SJSA1 (cell line): ENCODE data around the gene NYNRIN. TPM values are rescaled to one million over a fixed set of nuclear protein-coding genes. Genes with fewer than 3 reads are reported as not detected.
"Not testable (repeated sequence)": the region's sequence is repeated elsewhere in the genome, so short reads cannot be mapped to it uniquely, and the experiment has no call there.

ENCODE experiments used
- DNase-seq, 2 experiments: peaks; one replicate each; pipeline ENCODE4 v3.0.0-alpha.2; 2015 to 2020; ENCODE audit warnings: low spot score in 2 of 2, low read depth in 1 of 2
- H3K27ac ChIP-seq: fragments of 250-450 bp; sonication (Bioruptor Pico); 2 replicates; pipeline ENCODE4 v1.5.1; 2020; ENCODE audit warnings: mild to moderate bottlenecking, moderate library complexity
- H3K27me3 ChIP-seq: fragments of 250-450 bp; sonication (Bioruptor Pico); replicated peaks from 2 replicates; pipeline ENCODE4 v1.5.1; 2020; ENCODE audit warnings: mild to moderate bottlenecking, moderate library complexity
- H3K36me3 ChIP-seq: fragments of 250-450 bp; sonication (Bioruptor Pico); 2 replicates; pipeline ENCODE4 v1.5.1; 2020; ENCODE audit warnings: mild to moderate bottlenecking
- H3K4me1 ChIP-seq: fragments of 250-450 bp; sonication (Bioruptor Pico); replicated peaks from 2 replicates; pipeline ENCODE4 v1.6.1; 2021; ENCODE audit warnings: mild to moderate bottlenecking
- H3K4me3 ChIP-seq: fragments of 250-450 bp; sonication (Bioruptor Pico); 2 replicates; pipeline ENCODE4 v1.5.1; 2020; ENCODE audit warnings: mild to moderate bottlenecking
- H3K9me3 ChIP-seq: fragments of 250-450 bp; sonication (Bioruptor Pico); replicated peaks from 2 replicates; pipeline ENCODE4 v1.5.1; 2020; ENCODE audit warnings: mild to moderate bottlenecking
- total RNA-seq: library from RNA; depleted of rRNA; stranded (reverse); fragments of >200 nt; shearing (Covaris generic); gene quantifications from 2 replicates; pipeline ENCODE4 v1.2.3, GENCODE V29; 2014; rRNA removed

Gene NYNRIN
- total RNA-seq, result 0.87 and 1.2 TPM in 2 replicates

GRCh38 chr14:24398653-24399446, at the start of gene NYNRIN:
Gene NYNRIN, plus strand, starts transcription at chr14:24399003. Its CDS starts 244 bp downstream, at chr14:24399247.
- Histone ChIP-seq H3K36me3 (no peaks in the 10 kb centered on the region), H3K27ac (no peak within 1 kb of the TSS), H3K27me3 (no peaks in the 10 kb centered on the region), H3K4me3 (peak within 1 kb of the TSS; percentile 37), H3K4me1 (peaks cover 12% of the 10 kb centered on the region), H3K9me3 (no peaks in the 10 kb centered on the region)
- DNase-seq, result no peak

- H3K4me1 ChIP-seq, result peaks cover 8% of the 10 kb centered on the region; the same call in 1 of the 2 replicates
- no peaks in the 10 kb centered on the region for H3K36me3 ChIP-seq
- H3K27me3 ChIP-seq, result no peaks in the 10 kb centered on the region; the same call in 1 of the 2 replicates
- DNase-seq, result no peak
- H3K27ac ChIP-seq, result no peak overlapping the region
- no peaks in the 10 kb centered on the region for H3K9me3 ChIP-seq
- no peak overlapping the region for H3K4me3 ChIP-seq
Observed at GRCh38 chr14:24349742-24350141, 49.1 kb upstream of the NYNRIN start.

- no peak overlapping the region for H3K27ac ChIP-seq
- H3K4me1 ChIP-seq, result peaks cover 8% of the 10 kb centered on the region; the same call in 1 of the 2 replicates
- no peaks in the 10 kb centered on the region for H3K36me3 ChIP-seq
- H3K9me3 ChIP-seq, result no peaks in the 10 kb centered on the region
- H3K4me3 ChIP-seq, result no peak overlapping the region
- H3K27me3 ChIP-seq, result no peaks in the 10 kb centered on the region; the same call in 1 of the 2 replicates
- no peak for DNase-seq
Observed at GRCh38 chr14:24351517-24351916, 47.3 kb upstream of the NYNRIN start.

- Histone ChIP-seq H3K27ac (no peak overlapping the region), H3K36me3 (no peaks in the 10 kb centered on the region), H3K4me3 (no peak overlapping the region), H3K27me3 (no peaks in the 10 kb centered on the region), H3K4me1 (peaks cover 8% of the 10 kb centered on the region; the same call in 1 of the 2 replicates), H3K9me3 (no peaks in the 10 kb centered on the region)
- DNase-seq, result no peak
Observed at GRCh38 chr14:24353559-24354481, 45.0 kb upstream of the NYNRIN start.

- not testable (repeated sequence) for H3K27ac ChIP-seq, H3K4me1 ChIP-seq
Observed at GRCh38 chr14:24354482-24354825, 44.3 kb upstream of the NYNRIN start.

GRCh38 chr14:24355009-24355408, 43.8 kb upstream of the NYNRIN start:
- H3K4me3 ChIP-seq, result no peak overlapping the region
- no peaks in the 10 kb centered on the region for H3K9me3 ChIP-seq
- H3K36me3 ChIP-seq, result no peaks in the 10 kb centered on the region
- no peak overlapping the region for H3K27ac ChIP-seq
- DNase-seq, result no peak
- no peaks in the 10 kb centered on the region for H3K27me3 ChIP-seq
- peaks cover 8% of the 10 kb centered on the region; the same call in 1 of the 2 replicates for H3K4me1 ChIP-seq

More at GRCh38 chr14:24354482-24354825, 44.3 kb upstream of the NYNRIN start:
- H3K36me3 ChIP-seq, H3K4me3 ChIP-seq, H3K27me3 ChIP-seq, DNase-seq, H3K9me3 ChIP-seq: not testable (repeated sequence)

- Histone ChIP-seq H3K9me3 (no peaks in the 10 kb centered on the region), H3K27me3 (no peaks in the 10 kb centered on the region), H3K36me3 (no peaks in the 10 kb centered on the region), H3K27ac (no peak overlapping the region), H3K4me1 (peaks cover 6% of the 10 kb centered on the region; the same call in 1 of the 2 replicates), H3K4me3 (no peak overlapping the region)
- DNase-seq, result no peak
Observed at GRCh38 chr14:24356208-24356607, 42.6 kb upstream of the NYNRIN start.

GRCh38 chr14:24360281-24360680, 38.5 kb upstream of the NYNRIN start:
- Histone ChIP-seq H3K4me3 (no peak overlapping the region), H3K9me3 (no peaks in the 10 kb centered on the region), H3K27me3 (no peaks in the 10 kb centered on the region), H3K27ac (no peak overlapping the region), H3K4me1 (peaks cover 4% of the 10 kb centered on the region), H3K36me3 (no peaks in the 10 kb centered on the region)
- no peak for DNase-seq

GRCh38 chr14:24361326-24361725, 37.5 kb upstream of the NYNRIN start:
- Histone ChIP-seq H3K4me1 (peaks cover 14% of the 10 kb centered on the region), H3K27ac (no peak overlapping the region), H3K36me3 (no peaks in the 10 kb centered on the region)

GRCh38 chr14:24362241-24362960, 36.4 kb upstream of the NYNRIN start:
- Histone ChIP-seq H3K9me3 (no peaks in the 10 kb centered on the region), H3K27ac (no peak overlapping the region), H3K4me3 (no peak overlapping the region), H3K4me1 (peaks cover 22% of the 10 kb centered on the region), H3K27me3 (no peaks in the 10 kb centered on the region), H3K36me3 (no peaks in the 10 kb centered on the region)
- DNase-seq, result no peak

More at GRCh38 chr14:24361326-24361725, 37.5 kb upstream of the NYNRIN start:
- H3K9me3 ChIP-seq, result no peaks in the 10 kb centered on the region
- DNase-seq, result no peak
- no peak overlapping the region for H3K4me3 ChIP-seq
- H3K27me3 ChIP-seq, result no peaks in the 10 kb centered on the region

- no peaks in the 10 kb centered on the region for H3K27me3 ChIP-seq
- no peaks in the 10 kb centered on the region for H3K9me3 ChIP-seq
- H3K4me3 ChIP-seq, result no peak overlapping the region
- peaks cover 25% of the 10 kb centered on the region for H3K4me1 ChIP-seq
- H3K27ac ChIP-seq, result no peak overlapping the region
- no peaks in the 10 kb centered on the region for H3K36me3 ChIP-seq
- no peak for DNase-seq
Observed at GRCh38 chr14:24363401-24363800, 35.4 kb upstream of the NYNRIN start.

- no peaks in the 10 kb centered on the region for H3K9me3 ChIP-seq
- peaks cover 5% of the 10 kb centered on the region for H3K36me3 ChIP-seq
- no peak overlapping the region for H3K4me3 ChIP-seq
- H3K27ac ChIP-seq, result no peak overlapping the region
- no peak for DNase-seq
- peaks cover 33% of the 10 kb centered on the region for H3K4me1 ChIP-seq
- H3K27me3 ChIP-seq, result no peaks in the 10 kb centered on the region
Observed at GRCh38 chr14:24364841-24365240, 34.0 kb upstream of the NYNRIN start.

GRCh38 chr14:24365600-24366412, 33.0 kb upstream of the NYNRIN start:
- Histone ChIP-seq H3K36me3 (peaks cover 8% of the 10 kb centered on the region), H3K27ac (peak overlapping the region; percentile 70), H3K9me3 (no peaks in the 10 kb centered on the region), H3K4me3 (peak overlapping the region; percentile 60), H3K27me3 (no peaks in the 10 kb centered on the region), H3K4me1 (peaks cover 33% of the 10 kb centered on the region)
- peak; percentile 75 to 86 for DNase-seq
